Fibroblast of lung (primary cell): ENCODE data around the gene SEC61A1. TPM values are rescaled to one million over a fixed set of nuclear protein-coding genes. Genes with fewer than 3 reads are reported as not detected.

Experiments
- DNase-seq, 2 donors: peaks; one replicate each; pipeline versions ENCODE4 v3.0.0 to v3.0.0-alpha.2; 2010; ENCODE audit warnings: low read depth in 2 of 2
- H2AFZ ChIP-seq: 2 replicates; pipeline ENCODE4 v1.5.1; 2012; ENCODE audit warnings: low read length, control low read depth, inconsistent platforms
- H3K27ac ChIP-seq: 2 replicates; pipeline ENCODE4 v1.5.1; 2011; ENCODE audit warnings: low read length, control low read depth; ENCODE audit not compliant: insufficient read depth
- H3K27me3 ChIP-seq: 2 replicates; pipeline ENCODE4 v1.5.1; 2011; ENCODE audit warnings: mild to moderate bottlenecking, low read length; ENCODE audit not compliant: control insufficient read depth, insufficient read depth
- H3K36me3 ChIP-seq: 2 replicates; pipeline ENCODE4 v1.5.1; 2011; ENCODE audit warnings: low read length; ENCODE audit not compliant: control insufficient read depth, insufficient read depth
- H3K4me1 ChIP-seq: 2 replicates; pipeline ENCODE4 v1.5.1; 2011; ENCODE audit warnings: low read length; ENCODE audit not compliant: control insufficient read depth, insufficient read depth; ENCODE audit errors: extremely low read depth
- H3K4me2 ChIP-seq: 2 replicates; pipeline ENCODE4 v1.5.1; 2011; ENCODE audit warnings: low read length, control low read depth; ENCODE audit not compliant: insufficient read depth; ENCODE audit errors: extremely low read depth
- H3K4me3 ChIP-seq, 4 experiments: fragments of 200-600 bp in 1 of 4; sonication (generic) in 1 of 4; replicated peaks in 1 of 4; 2 replicates each; pipeline ENCODE4 v1.5.1; 2011 to 2016; ENCODE audit warnings: low read length in 4 of 4, low read depth in 3 of 4, mild to moderate bottlenecking in 3 of 4, control low read depth in 2 of 4, inconsistent platforms in 1 of 4, mixed read lengths in 1 of 4; ENCODE audit not compliant: insufficient read depth in 1 of 4; ENCODE audit errors: control extremely low read depth in 1 of 4
- H3K79me2 ChIP-seq: 2 replicates; pipeline ENCODE4 v1.5.1; 2012; ENCODE audit warnings: mild to moderate bottlenecking, low read length, inconsistent platforms; ENCODE audit not compliant: control insufficient read depth, insufficient read depth
- H3K9ac ChIP-seq: 2 replicates; pipeline ENCODE4 v1.5.1; 2011; ENCODE audit warnings: mild to moderate bottlenecking, low read length, control low read depth; ENCODE audit not compliant: insufficient read depth
- H3K9me3 ChIP-seq: 2 replicates; pipeline ENCODE4 v1.5.1; 2012; ENCODE audit warnings: low read depth, low read length; ENCODE audit not compliant: control insufficient read depth, insufficient read depth
- H4K20me1 ChIP-seq: 2 replicates; pipeline ENCODE4 v1.5.1; 2011; ENCODE audit warnings: low read length; ENCODE audit not compliant: control insufficient read depth, insufficient read depth; ENCODE audit errors: extremely low read depth
- CTCF ChIP-seq, 2 donors: IDR thresholded peaks in 1 of 2; conservative IDR thresholded peaks in 1 of 2; 1 replicate in 1 of 2; 2 replicates in 1 of 2; pipeline ENCODE4 v1.5.1; 2011 to 2012; ENCODE audit warnings: low read length in 2 of 2, control low read depth in 1 of 2, inconsistent platforms in 1 of 2, low read depth in 1 of 2, mild to moderate bottlenecking in 1 of 2
- EZH2 ChIP-seq: IDR thresholded peaks from 2 replicates; pipeline ENCODE4 v1.5.1; 2012; ENCODE audit warnings: low read length, control low read depth, mild to moderate bottlenecking; ENCODE audit errors: missing control alignments
- polyA plus RNA-seq, 2 donors: library from polyadenylated mRNA; depleted of rRNA in 1 of 2; stranded (reverse) in 1 of 2; unstranded in 1 of 2; fragments of >200 nt; gene quantifications; 2 replicates each; pipeline ENCODE4 v1.2.1, GENCODE V29; 2011 to 2012; ENCODE audit warnings: missing spikeins in 1 of 2
- total RNA-seq: library from RNA; depleted of rRNA; stranded (reverse); fragments of >200 nt; gene quantifications from 2 replicates; pipeline ENCODE4 v1.2.1, GENCODE V29; 2014

Gene SEC61A1
- total and polyA plus RNA-seq, 2 donors (not counting 1 experiment from before 2014, with no cell fraction given), result 398 to 509 TPM

- H3K9ac ChIP-seq, result no peak overlapping the region
- H3K4me3 ChIP-seq, result no peak overlapping the region
- H2AFZ ChIP-seq, result no peak overlapping the region
- H3K27ac ChIP-seq, result no peak overlapping the region
- H3K27me3 ChIP-seq, result peaks cover 8% of the 10 kb centered on the region
- no peaks in the 10 kb centered on the region for H3K9me3 ChIP-seq
- no peaks in the 10 kb centered on the region for H3K4me1 ChIP-seq
- TF ChIP-seq CTCF (conservative IDR thresholded peaks at IDR 0.05 in 1 of 2, IDR thresholded peaks at IDR 0.05 in 1 of 2; ENCODE audit: low read depth in 1 of 2, low read length in 2 of 2) (no peak), EZH2 (no peak)
- H3K36me3 ChIP-seq, result no peaks in the 10 kb centered on the region
- H3K4me2 ChIP-seq, result no peak overlapping the region
- no peaks in the 10 kb centered on the region for H4K20me1 ChIP-seq
- no peaks in the 10 kb centered on the region for H3K79me2 ChIP-seq
- no peak for DNase-seq
These were observed 45.2 kb upstream of the SEC61A1 start for GRCh38 chr3:128007033-128007424.

DNA sequence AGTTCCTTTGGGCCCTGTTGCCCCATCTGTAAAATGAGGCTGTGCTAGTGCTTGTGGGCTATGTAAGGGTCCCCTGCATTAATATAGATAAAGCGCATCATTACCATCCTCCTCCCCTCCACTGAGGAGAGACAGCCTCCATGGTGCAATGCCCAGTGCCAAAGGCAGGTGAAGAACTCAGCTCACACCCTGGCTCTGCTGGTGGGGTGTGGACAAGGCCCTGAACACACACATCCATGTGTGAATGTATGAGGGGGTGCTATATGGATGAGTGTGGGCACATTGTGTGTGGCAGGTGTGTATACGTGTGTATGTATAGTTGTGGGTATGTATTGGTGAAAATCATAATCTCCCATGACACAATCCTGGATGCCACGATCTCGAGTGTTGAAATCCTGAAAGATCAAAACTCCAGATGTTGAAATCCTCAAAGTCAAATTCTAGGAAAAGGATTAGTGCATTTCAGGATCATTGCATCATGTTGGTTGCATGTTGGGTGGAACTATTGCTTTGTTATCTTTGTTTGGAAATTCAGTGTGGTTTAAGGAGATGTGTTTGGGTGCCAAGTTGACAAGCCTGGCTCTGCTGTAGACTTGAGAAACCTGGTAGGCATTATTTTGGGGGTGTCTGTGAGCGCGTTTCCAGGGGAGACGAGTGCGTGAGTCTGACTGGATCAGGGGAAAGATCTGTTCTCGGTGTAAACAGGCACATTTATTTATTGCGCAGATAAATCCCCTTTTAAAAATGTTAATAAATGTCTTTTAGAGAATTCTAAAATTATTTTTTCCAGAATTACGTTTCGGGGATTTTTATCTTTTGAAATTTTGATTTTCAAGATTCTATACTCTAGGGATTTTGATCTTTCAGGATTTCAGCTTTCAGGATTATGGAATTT is 42.0 kb upstream of the SEC61A1 start:
- H3K4me2 ChIP-seq, result no peak overlapping the region
- TF ChIP-seq EZH2, result no peak
- no peak for TF ChIP-seq CTCF (conservative IDR thresholded peaks at IDR 0.05 in 1 of 2, IDR thresholded peaks at IDR 0.05 in 1 of 2; ENCODE audit: low read depth in 1 of 2, low read length in 2 of 2)
- H3K36me3 ChIP-seq, result no peaks in the 10 kb centered on the region
- H3K4me1 ChIP-seq, result no peaks in the 10 kb centered on the region
- no peak overlapping the region for H2AFZ ChIP-seq
- DNase-seq, result peak; percentile 12 to 95
- H3K9ac ChIP-seq, result no peak overlapping the region
- no peaks in the 10 kb centered on the region for H4K20me1 ChIP-seq
- H3K4me3 ChIP-seq, result peak overlapping the region in 1 of 4 experiments; percentile 35
- no peaks in the 10 kb centered on the region for H3K79me2 ChIP-seq
- H3K27me3 ChIP-seq, result no peaks in the 10 kb centered on the region
- H3K27ac ChIP-seq, result no peak overlapping the region
- H3K9me3 ChIP-seq, result no peaks in the 10 kb centered on the region

DNA sequence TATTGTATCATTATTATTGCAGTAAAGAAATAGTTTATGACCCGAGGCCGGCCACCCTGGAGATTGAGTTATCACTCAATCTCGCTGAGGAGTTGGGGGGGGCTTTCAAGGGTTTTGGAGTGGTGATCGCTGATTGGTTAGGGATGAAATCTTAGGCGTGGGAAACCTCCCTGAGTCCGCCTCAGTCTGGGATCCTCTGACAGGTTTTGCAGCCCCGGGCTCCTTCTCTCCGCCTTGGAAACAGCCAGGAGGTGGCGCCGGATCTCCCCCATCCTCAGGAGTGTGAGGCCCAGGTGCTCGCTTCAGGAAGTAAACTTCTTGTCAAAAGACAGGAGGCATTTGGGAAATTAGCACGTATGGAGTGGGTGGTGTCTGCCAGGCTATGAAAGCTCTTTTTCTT is 41.1 kb upstream of the SEC61A1 start:
- Histone ChIP-seq H3K9ac (no peak overlapping the region), H3K79me2 (no peaks in the 10 kb centered on the region), H3K4me1 (no peaks in the 10 kb centered on the region), H3K27me3 (no peaks in the 10 kb centered on the region), H3K27ac (no peak overlapping the region), H3K4me3 (peak overlapping the region in 1 of 4 experiments; percentile 35), H4K20me1 (no peaks in the 10 kb centered on the region), H3K9me3 (no peaks in the 10 kb centered on the region), H2AFZ (no peak overlapping the region), H3K36me3 (no peaks in the 10 kb centered on the region), H3K4me2 (no peak overlapping the region)
- DNase-seq, result peak; percentile 29 to 55
- TF ChIP-seq CTCF (conservative IDR thresholded peaks at IDR 0.05 in 1 of 2, IDR thresholded peaks at IDR 0.05 in 1 of 2; ENCODE audit: low read depth in 1 of 2, low read length in 2 of 2) (peak; percentile 19 to 51), EZH2 (no peak)
